Spleen (tissue), 7 donors: ENCODE measurements around the gene FAM83G.
"Not testable (repeated sequence)": the region's sequence is repeated elsewhere in the genome, so short reads cannot be mapped to it uniquely, and the experiment has no call there.

Source experiments
- POLR2A ChIP-seq, 3 donors: fragments of 450-650 bp; IDR thresholded peaks; one replicate each; pipeline ENCODE4 v1.5.1; 2017; ENCODE audit warnings: antibody characterized with exemption in 3 of 3, mild to moderate bottlenecking in 1 of 3
- POLR2AphosphoS5 ChIP-seq, 3 donors: sonication (generic); formaldehyde crosslinking; IDR thresholded peaks; one replicate each; pipeline ENCODE4 v1.5.1; 2017; ENCODE audit warnings: antibody characterized with exemption in 3 of 3
- TF ChIP-seq, protein P1 (sequence below), 11 experiments: fragments of 200-600 bp in 7 of 11; fragments of 450-650 bp in 4 of 11; sonication (generic) in 4 of 11; IDR thresholded peaks in 8 of 11; conservative IDR thresholded peaks in 3 of 11; 1 replicate in 7 of 11; 2 replicates in 4 of 11; pipeline versions ENCODE4 v1.4.0 to v1.8.0; 2016 to 2021; ENCODE audit warnings: antibody characterized with exemption in 11 of 11, inconsistent platforms in 4 of 11, mild to moderate bottlenecking in 1 of 11
- donor health status: DM: no; HTN: no; CAD: no; lungs with moderate emphysema.
- donor health status: DM: no; HTN: no; CAD: no.
- donor health status: DM: no; HTN: no; CAD: no.

DNA sequence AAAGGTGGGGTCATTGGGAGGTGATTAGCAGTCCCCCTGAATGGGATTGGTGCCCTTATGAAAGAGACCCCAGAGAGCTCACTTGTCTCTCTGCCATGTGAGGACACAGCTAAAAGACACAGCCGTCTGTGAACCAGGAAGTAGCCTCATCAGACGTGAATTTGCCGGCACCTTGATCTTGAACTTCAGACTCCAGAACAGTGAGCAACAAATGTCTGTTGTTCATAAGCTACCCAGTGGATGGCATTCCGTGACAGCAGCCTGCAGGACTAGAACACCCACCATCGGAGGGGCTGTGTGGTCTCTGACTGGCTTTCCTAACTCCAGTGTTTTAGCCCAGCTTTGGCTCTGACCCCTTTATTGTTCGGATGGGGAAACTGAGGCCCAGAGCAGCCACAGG, 33.0 kb upstream of the FAM83G start:
- not testable (repeated sequence) for TF ChIP-seq POLR2AphosphoS5, POLR2A (IDR thresholded peaks at IDR 0.05)
- TF ChIP-seq, protein P1, sequence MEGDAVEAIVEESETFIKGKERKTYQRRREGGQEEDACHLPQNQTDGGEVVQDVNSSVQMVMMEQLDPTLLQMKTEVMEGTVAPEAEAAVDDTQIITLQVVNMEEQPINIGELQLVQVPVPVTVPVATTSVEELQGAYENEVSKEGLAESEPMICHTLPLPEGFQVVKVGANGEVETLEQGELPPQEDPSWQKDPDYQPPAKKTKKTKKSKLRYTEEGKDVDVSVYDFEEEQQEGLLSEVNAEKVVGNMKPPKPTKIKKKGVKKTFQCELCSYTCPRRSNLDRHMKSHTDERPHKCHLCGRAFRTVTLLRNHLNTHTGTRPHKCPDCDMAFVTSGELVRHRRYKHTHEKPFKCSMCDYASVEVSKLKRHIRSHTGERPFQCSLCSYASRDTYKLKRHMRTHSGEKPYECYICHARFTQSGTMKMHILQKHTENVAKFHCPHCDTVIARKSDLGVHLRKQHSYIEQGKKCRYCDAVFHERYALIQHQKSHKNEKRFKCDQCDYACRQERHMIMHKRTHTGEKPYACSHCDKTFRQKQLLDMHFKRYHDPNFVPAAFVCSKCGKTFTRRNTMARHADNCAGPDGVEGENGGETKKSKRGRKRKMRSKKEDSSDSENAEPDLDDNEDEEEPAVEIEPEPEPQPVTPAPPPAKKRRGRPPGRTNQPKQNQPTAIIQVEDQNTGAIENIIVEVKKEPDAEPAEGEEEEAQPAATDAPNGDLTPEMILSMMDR (IDR thresholded peaks at IDR 0.05 in 8 of 11, conservative IDR thresholded peaks at IDR 0.05 in 3 of 11), result not testable (repeated sequence)
